Smooth muscle cell (in vitro differentiated cells): ENCODE data around the gene OR52J3. TPM values are rescaled to one million over a fixed set of nuclear protein-coding genes. Genes with fewer than 3 reads are reported as not detected.
"Not testable (repeated sequence)": the region's sequence is repeated elsewhere in the genome, so short reads cannot be mapped to it uniquely, and the experiment has no call there.

Experiments
- DNase-seq: peaks from one replicate; lab custom pipeline; 2025; ENCODE audit not compliant: unreplicated experiment; lab: John Stamatoyannopoulos, UW
- H2AFZ ChIP-seq: fragments of 200-600 bp; sonication (generic); 2 replicates; pipeline ENCODE4 v1.6.0; 2016; ENCODE audit warnings: antibody characterized with exemption, low read depth, mild to moderate bottlenecking
- H3F3A ChIP-seq: fragments of 200-600 bp; sonication (generic); 2 replicates; pipeline ENCODE4 v1.6.0; 2017; ENCODE audit warnings: antibody characterized with exemption, low read depth
- H3K27ac ChIP-seq: fragments of 200-600 bp; sonication (generic); 2 replicates; pipeline ENCODE4 v1.5.1; 2016; ENCODE audit warnings: low read depth, mild to moderate bottlenecking
- H3K27me3 ChIP-seq: fragments of 200-600 bp; sonication (generic); 2 replicates; pipeline ENCODE4 v1.6.1; 2016; ENCODE audit warnings: low read depth, mild to moderate bottlenecking
- H3K36me3 ChIP-seq: fragments of 200-600 bp; sonication (generic); 2 replicates; pipeline ENCODE4 v1.5.1; 2016; ENCODE audit warnings: low read depth
- H3K4me1 ChIP-seq: fragments of 200-600 bp; sonication (generic); 2 replicates; pipeline ENCODE4 v1.5.1; 2016; ENCODE audit warnings: low read depth
- H3K4me2 ChIP-seq: fragments of 200-600 bp; sonication (generic); 2 replicates; pipeline ENCODE4 v1.6.0; 2016; ENCODE audit warnings: mild to moderate bottlenecking
- H3K4me3 ChIP-seq: fragments of 200-600 bp; sonication (generic); 2 replicates; pipeline ENCODE4 v1.5.1; 2016; ENCODE audit warnings: mild to moderate bottlenecking
- H3K79me2 ChIP-seq: fragments of 200-600 bp; sonication (generic); 2 replicates; pipeline ENCODE4 v1.6.0; 2016; ENCODE audit warnings: low read depth, mild to moderate bottlenecking
- H3K9ac ChIP-seq: fragments of 200-600 bp; sonication (generic); 2 replicates; pipeline ENCODE4 v1.6.0; 2016; ENCODE audit warnings: low read depth
- H3K9me3 ChIP-seq: fragments of 200-600 bp; sonication (generic); replicated peaks from 2 replicates; pipeline ENCODE4 v1.5.1; 2016; ENCODE audit warnings: low read depth
- H4K20me1 ChIP-seq: fragments of 200-600 bp; sonication (generic); 2 replicates; pipeline ENCODE4 v1.6.0; 2016; ENCODE audit warnings: low read depth
- CTCF ChIP-seq: fragments of 200-600 bp; sonication (generic); IDR thresholded peaks from 2 replicates; pipeline ENCODE4 v1.5.1; 2017; ENCODE audit warnings: borderline replicate concordance, mild to moderate bottlenecking, antibody characterized with exemption; ENCODE audit not compliant: insufficient read depth, poor library complexity, severe bottlenecking
- WGBS: methylation state at CpG from one replicate; pipeline ENCODE4 v1.1.7; 2016; ENCODE audit warnings: low lambda C conversion rate; 5-methylcytosine and 5-hydroxymethylcytosine counted together
- polyA plus RNA-seq: library from polyadenylated mRNA; unstranded; fragments of >200 nt; fragmentation: Nextera tagmentation; extraction: Ambion mirVana; gene quantifications from 2 replicates; pipeline ENCODE4 v1.2.1, GENCODE V29; 2016
- total RNA-seq: library from RNA; depleted of rRNA; stranded (reverse); fragments of >200 nt; gene quantifications from 2 replicates; pipeline ENCODE4 v1.2.3, GENCODE V29; 2014

OR52J3 gene
- total and polyA plus RNA-seq, 2 experiments from 2014 or later = not detected

- H3K36me3 ChIP-seq = no peaks in the 10 kb centered on the region
- no peak overlapping the region for H3K9ac ChIP-seq
- no peaks in the 10 kb centered on the region for H3F3A ChIP-seq
- no peaks in the 10 kb centered on the region for H3K27me3 ChIP-seq
- no peaks in the 10 kb centered on the region for H4K20me1 ChIP-seq
- H3K27ac ChIP-seq = no peak overlapping the region
- H3K4me1 ChIP-seq = no peaks in the 10 kb centered on the region
- no peak for TF ChIP-seq CTCF
- H3K4me2 ChIP-seq = no peak overlapping the region
- no peak for DNase-seq
- WGBS = 81% methylated on average over 15 of the region's 15 CpGs
- H3K4me3 ChIP-seq = no peak overlapping the region
- H2AFZ ChIP-seq = no peak overlapping the region
- no peaks in the 10 kb centered on the region for H3K79me2 ChIP-seq
- no peaks in the 10 kb centered on the region for H3K9me3 ChIP-seq
Observed at GRCh38 chr11:5046754-5047330, 516 bp downstream of the OR52J3 start.

DNA sequence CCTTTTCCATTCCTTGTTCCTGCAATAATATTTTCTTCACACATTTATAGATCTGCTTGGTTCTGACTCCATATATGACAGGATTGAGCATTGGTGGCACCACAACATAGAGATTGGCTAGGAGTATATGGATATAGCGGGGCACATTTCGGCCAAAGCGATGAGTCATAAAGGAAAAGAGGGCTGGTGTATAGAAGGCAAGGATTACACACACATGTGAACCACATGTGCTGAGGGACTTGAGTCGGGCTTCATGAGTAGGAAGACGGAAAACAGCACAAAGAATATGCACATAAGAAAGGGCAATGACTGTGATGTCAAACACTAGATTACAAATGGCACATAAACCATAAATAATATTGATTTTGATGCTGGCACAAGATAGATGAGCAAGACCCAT lies 12.4 kb downstream of the OR52J3 start:
- H2AFZ ChIP-seq, H3K9me3 ChIP-seq, H3K27me3 ChIP-seq, H3K36me3 ChIP-seq, H3F3A ChIP-seq, H3K27ac ChIP-seq, H3K79me2 ChIP-seq, H3K4me1 ChIP-seq, H3K9ac ChIP-seq, H4K20me1 ChIP-seq, H3K4me3 ChIP-seq, DNase-seq, H3K4me2 ChIP-seq: not testable (repeated sequence)
- 73% methylated on average over 5 of the region's 5 CpGs for WGBS

GRCh38 chr11:5059391-5059790 lies 13.1 kb downstream of the OR52J3 start, which contains the start of gene OR52E2:
Gene OR52E2 (minus strand): TSS chr11:5059627. CDS start chr11:5059627, 0 bp downstream.
- TF ChIP-seq CTCF = no peak
- H3K4me3 ChIP-seq = no peak within 1 kb of the TSS
- no peaks in the 10 kb centered on the region for H3F3A ChIP-seq
- no peak within 1 kb of the TSS for H2AFZ ChIP-seq
- no peak within 1 kb of the TSS for H3K9ac ChIP-seq
- no peak within 1 kb of the TSS for H3K4me2 ChIP-seq
- peaks cover 3% of the 10 kb centered on the region for H3K27me3 ChIP-seq
- H3K27ac ChIP-seq = no peak within 1 kb of the TSS
- DNase-seq = no peak
- no peaks in the 10 kb centered on the region for H4K20me1 ChIP-seq
- no peaks in the 10 kb centered on the region for H3K36me3 ChIP-seq
- H3K79me2 ChIP-seq = no peaks in the 10 kb centered on the region
- no peaks in the 10 kb centered on the region for H3K9me3 ChIP-seq
- H3K4me1 ChIP-seq = no peaks in the 10 kb centered on the region
- 94% methylated on average over 3 of the region's 3 CpGs for WGBS

GRCh38 chr11:5065027-5065426 lies 18.7 kb downstream of the OR52J3 start:
- no peaks in the 10 kb centered on the region for H3K36me3 ChIP-seq
- TF ChIP-seq CTCF = no peak
- no peak overlapping the region for H3K4me2 ChIP-seq

More at GRCh38 chr11:5065027-5065426, 18.7 kb downstream of the OR52J3 start:
- Histone ChIP-seq H3K27ac (no peak overlapping the region), H3F3A (no peaks in the 10 kb centered on the region), H4K20me1 (no peaks in the 10 kb centered on the region), H3K4me1 (no peaks in the 10 kb centered on the region), H3K27me3 (peaks cover under 1% of the 10 kb centered on the region), H2AFZ (no peak overlapping the region), H3K9ac (no peak overlapping the region), H3K9me3 (no peaks in the 10 kb centered on the region), H3K79me2 (no peaks in the 10 kb centered on the region), H3K4me3 (no peak overlapping the region)
- no peak for DNase-seq
- WGBS = 27% methylated on average over 1 of the region's 1 CpG
